ENCODE measurements around the gene ARHGEF6. TPM values are rescaled to one million over a fixed set of nuclear protein-coding genes. Genes with fewer than 3 reads are reported as not detected.
A peak's percentile ranks its signal among the peaks of the same experiment; 100 is the strongest.
"Not testable (repeated sequence)": the region's sequence is repeated elsewhere in the genome, so short reads cannot be mapped to it uniquely, and the experiment has no call there.

Gene ARHGEF6
- total RNA-seq, 1 experiment from 2014 or later = 19.2 TPM

GRCh38 chrX:136806891-136807410 is 26.2 kb upstream of the ARHGEF6 start:
- no peak for DNase-seq (ENCODE audit: low read depth in 1 of 2, low spot score in 2 of 2)
- no peaks in the 10 kb centered on the region for H3K36me3 ChIP-seq
- no peaks in the 10 kb centered on the region for H3K9me3 ChIP-seq (replicated peaks)
- no peak overlapping the region for H3K4me3 ChIP-seq
- H3K27ac ChIP-seq = no peak overlapping the region
- no peaks in the 10 kb centered on the region for H3K27me3 ChIP-seq (replicated peaks)
- no peaks in the 10 kb centered on the region for H3K4me1 ChIP-seq (replicated peaks)

DNA sequence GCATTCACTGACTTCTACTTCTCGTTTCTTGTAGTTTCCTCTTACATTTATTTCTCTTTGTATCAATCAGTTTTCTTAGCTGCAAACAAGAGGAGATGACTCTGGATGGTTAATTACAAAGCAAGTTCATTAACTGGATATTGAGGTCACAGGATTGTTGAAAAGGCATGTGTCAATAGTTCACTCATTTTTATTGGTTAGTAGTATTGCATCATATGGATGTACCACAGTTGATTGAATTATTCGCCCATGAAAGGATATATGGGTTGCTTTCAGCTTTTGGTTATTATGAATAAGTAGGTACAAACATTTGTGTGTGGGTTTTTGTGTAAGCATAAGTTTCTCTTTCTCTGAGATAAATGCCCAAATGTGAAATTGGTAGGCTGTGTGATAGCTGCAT is 21.8 kb upstream of the ARHGEF6 start:
- H3K4me3 ChIP-seq = no peak overlapping the region
- no peaks in the 10 kb centered on the region for H3K9me3 ChIP-seq (replicated peaks)
- no peaks in the 10 kb centered on the region for H3K36me3 ChIP-seq
- no peaks in the 10 kb centered on the region for H3K4me1 ChIP-seq (replicated peaks)
- no peaks in the 10 kb centered on the region for H3K27me3 ChIP-seq (replicated peaks)
- no peak for DNase-seq (ENCODE audit: low read depth in 1 of 2, low spot score in 2 of 2)
- no peak overlapping the region for H3K27ac ChIP-seq

GRCh38 chrX:136797787-136798186 is 17.1 kb upstream of the ARHGEF6 start:
- DNase-seq (ENCODE audit: low read depth in 1 of 2, low spot score in 2 of 2) = no peak
- H3K4me3 ChIP-seq = no peak overlapping the region
- no peaks in the 10 kb centered on the region for H3K36me3 ChIP-seq
- H3K27me3 ChIP-seq (replicated peaks) = no peaks in the 10 kb centered on the region
- no peaks in the 10 kb centered on the region for H3K9me3 ChIP-seq (replicated peaks)
- H3K27ac ChIP-seq = no peak overlapping the region
- H3K4me1 ChIP-seq (replicated peaks) = no peaks in the 10 kb centered on the region

DNA sequence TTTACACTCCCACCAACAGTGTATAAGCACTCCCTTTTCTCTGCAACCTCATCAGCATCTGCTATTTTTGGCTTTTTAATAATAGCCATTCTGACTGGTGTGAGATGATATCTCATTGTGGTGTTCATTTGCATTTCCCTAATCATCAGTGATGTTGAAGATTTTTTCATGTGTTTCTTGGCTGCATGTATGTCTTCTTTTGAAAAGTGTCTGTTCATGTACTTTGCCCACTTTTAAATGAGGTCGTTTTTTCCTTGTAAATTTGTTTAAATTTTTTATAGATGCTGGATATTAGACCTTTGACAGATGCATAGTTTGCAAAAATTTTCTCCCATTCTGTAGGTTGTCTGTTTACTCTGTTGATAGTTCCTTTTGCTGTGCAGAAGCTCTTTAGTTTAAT is 14.4 kb upstream of the ARHGEF6 start:
- not testable (repeated sequence) for H3K9me3 ChIP-seq (replicated peaks); H3K4me3 ChIP-seq; H3K36me3 ChIP-seq; H3K4me1 ChIP-seq (replicated peaks); DNase-seq (ENCODE audit: low read depth in 1 of 2, low spot score in 2 of 2); H3K27ac ChIP-seq; H3K27me3 ChIP-seq (replicated peaks)

DNA sequence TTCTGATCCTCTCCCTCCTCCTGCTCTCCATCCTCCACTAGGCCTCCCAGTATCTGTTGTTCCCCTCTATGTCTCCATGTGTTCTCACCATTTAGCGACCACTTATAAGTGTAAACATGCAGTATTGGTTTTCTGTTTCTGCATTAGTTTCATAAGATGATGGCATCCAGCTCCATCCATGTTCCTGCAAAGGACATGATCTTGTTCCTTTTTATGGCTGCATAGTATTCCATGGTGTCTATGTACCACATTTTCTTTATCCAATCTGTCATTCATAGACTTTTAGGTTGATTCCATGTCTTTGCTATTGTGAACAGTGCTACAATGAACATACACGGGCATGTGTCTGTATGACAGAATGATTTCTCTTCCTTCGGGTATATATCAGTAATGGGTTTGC is 13.9 kb upstream of the ARHGEF6 start:
- not testable (repeated sequence) for H3K36me3 ChIP-seq; H3K27ac ChIP-seq; DNase-seq (ENCODE audit: low read depth in 1 of 2, low spot score in 2 of 2); H3K4me1 ChIP-seq (replicated peaks); H3K4me3 ChIP-seq; H3K27me3 ChIP-seq (replicated peaks); H3K9me3 ChIP-seq (replicated peaks)

GRCh38 chrX:136794080-136794479 is 13.3 kb upstream of the ARHGEF6 start:
- Histone ChIP-seq H3K27ac (no peak overlapping the region), H3K27me3 (replicated peaks) (no peaks in the 10 kb centered on the region), H3K9me3 (replicated peaks) (no peaks in the 10 kb centered on the region), H3K4me3 (no peak overlapping the region), H3K4me1 (replicated peaks) (no peaks in the 10 kb centered on the region), H3K36me3 (no peaks in the 10 kb centered on the region)
- DNase-seq (ENCODE audit: low read depth in 1 of 2, low spot score in 2 of 2) = no peak

GRCh38 chrX:136789856-136790255 is 9.1 kb upstream of the ARHGEF6 start:
- Histone ChIP-seq H3K4me3 (no peak overlapping the region), H3K27ac (no peak overlapping the region), H3K9me3 (replicated peaks) (no peaks in the 10 kb centered on the region), H3K27me3 (replicated peaks) (no peaks in the 10 kb centered on the region), H3K36me3 (no peaks in the 10 kb centered on the region), H3K4me1 (replicated peaks) (no peaks in the 10 kb centered on the region)
- no peak for DNase-seq (ENCODE audit: low read depth in 1 of 2, low spot score in 2 of 2)

GRCh38 chrX:136784231-136784630 is 3.5 kb upstream of the ARHGEF6 start:
- peaks cover 14% of the 10 kb centered on the region for H3K4me1 ChIP-seq (replicated peaks)
- H3K27ac ChIP-seq = no peak overlapping the region
- H3K9me3 ChIP-seq (replicated peaks) = no peaks in the 10 kb centered on the region
- no peak overlapping the region for H3K4me3 ChIP-seq
- H3K27me3 ChIP-seq (replicated peaks) = no peaks in the 10 kb centered on the region
- H3K36me3 ChIP-seq = no peaks in the 10 kb centered on the region
- DNase-seq (ENCODE audit: low read depth in 1 of 2, low spot score in 2 of 2) = no peak

GRCh38 chrX:136783159-136783558 is 2.4 kb upstream of the ARHGEF6 start:
- no peak for DNase-seq (ENCODE audit: low read depth in 1 of 2, low spot score in 2 of 2)
- Histone ChIP-seq H3K27ac (no peak overlapping the region), H3K36me3 (no peaks in the 10 kb centered on the region), H3K9me3 (replicated peaks) (no peaks in the 10 kb centered on the region), H3K27me3 (replicated peaks) (no peaks in the 10 kb centered on the region), H3K4me1 (replicated peaks) (peaks cover 19% of the 10 kb centered on the region), H3K4me3 (no peak overlapping the region)

GRCh38 chrX:136781180-136781797 is 557 bp upstream of the ARHGEF6 start:
- no peaks in the 10 kb centered on the region for H3K27me3 ChIP-seq (replicated peaks)
- DNase-seq (ENCODE audit: low read depth in 1 of 2, low spot score in 2 of 2) = peak in 1 of 2 experiments; percentile 20
- no peaks in the 10 kb centered on the region for H3K36me3 ChIP-seq
- H3K4me3 ChIP-seq = peak overlapping the region; percentile 26
- H3K27ac ChIP-seq = no peak overlapping the region
- no peaks in the 10 kb centered on the region for H3K9me3 ChIP-seq (replicated peaks)
- H3K4me1 ChIP-seq (replicated peaks) = peaks cover 19% of the 10 kb centered on the region

DNA sequence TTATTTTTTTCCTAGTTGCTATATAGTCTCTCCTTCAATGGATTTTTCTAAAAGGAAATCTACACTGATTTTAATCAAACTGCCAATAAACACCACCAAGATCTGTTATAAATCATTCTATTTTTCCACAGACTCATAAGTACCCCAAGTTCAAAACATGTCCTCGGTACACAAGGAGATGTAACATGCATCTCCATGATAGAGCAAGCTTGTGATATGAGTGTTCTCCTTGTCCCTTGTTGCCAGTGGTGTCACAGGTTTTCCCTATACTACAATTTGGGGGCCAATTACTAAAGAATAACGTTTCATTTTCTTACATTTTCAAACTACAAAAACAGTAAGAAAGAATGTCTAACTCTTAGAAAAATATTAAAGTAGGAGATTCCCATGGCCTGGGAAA is 491 bp downstream of the ARHGEF6 start:
- Histone ChIP-seq H3K4me1 (replicated peaks) (peaks cover 19% of the 10 kb centered on the region), H3K9me3 (replicated peaks) (no peaks in the 10 kb centered on the region), H3K36me3 (no peaks in the 10 kb centered on the region), H3K27ac (peak overlapping the region; percentile 21; the same call in 1 of the 2 replicates), H3K27me3 (replicated peaks) (no peaks in the 10 kb centered on the region), H3K4me3 (peak overlapping the region; percentile 26)
- DNase-seq (ENCODE audit: low read depth in 1 of 2, low spot score in 2 of 2) = peak in 1 of 2 experiments; percentile 18

DNA sequence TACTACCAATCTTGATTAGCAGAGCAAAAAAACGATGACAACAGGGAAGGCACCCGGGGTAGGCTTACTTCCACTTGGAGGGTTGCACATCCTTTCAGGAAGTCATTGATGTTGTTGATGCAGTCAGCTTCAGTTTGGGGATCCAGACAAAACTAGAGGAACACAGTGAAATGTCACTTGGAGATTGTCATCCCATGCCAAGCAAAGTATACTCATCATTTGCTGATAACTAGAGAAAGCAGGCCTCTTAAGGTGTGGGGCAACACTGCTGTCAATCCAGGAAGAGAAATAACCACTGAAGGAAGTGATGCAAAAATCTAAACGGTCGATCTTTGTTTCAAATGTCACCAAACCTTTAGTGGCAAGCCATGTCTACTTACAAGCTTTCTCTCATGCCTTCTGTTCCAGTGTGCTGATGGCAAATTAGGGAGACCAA is 1.4 kb downstream of the ARHGEF6 start:
- Histone ChIP-seq H3K4me1 (replicated peaks) (peaks cover 19% of the 10 kb centered on the region), H3K27me3 (replicated peaks) (no peaks in the 10 kb centered on the region), H3K27ac (peak overlapping the region; percentile 35), H3K4me3 (no peak overlapping the region), H3K36me3 (no peaks in the 10 kb centered on the region), H3K9me3 (replicated peaks) (no peaks in the 10 kb centered on the region)
- peak in 1 of 2 experiments; percentile 7 for DNase-seq (ENCODE audit: low read depth in 1 of 2, low spot score in 2 of 2)

GRCh38 chrX:136778916-136779315 is 1.8 kb downstream of the ARHGEF6 start:
- Histone ChIP-seq H3K4me1 (replicated peaks) (peaks cover 19% of the 10 kb centered on the region), H3K4me3 (no peak overlapping the region), H3K36me3 (no peaks in the 10 kb centered on the region), H3K9me3 (replicated peaks) (no peaks in the 10 kb centered on the region), H3K27me3 (replicated peaks) (no peaks in the 10 kb centered on the region), H3K27ac (no peak overlapping the region)
- DNase-seq (ENCODE audit: low read depth in 1 of 2, low spot score in 2 of 2) = no peak

GRCh38 chrX:136778020-136778419 is 2.7 kb downstream of the ARHGEF6 start:
- Histone ChIP-seq H3K4me1 (replicated peaks) (peaks cover 19% of the 10 kb centered on the region), H3K9me3 (replicated peaks) (no peaks in the 10 kb centered on the region), H3K36me3 (no peaks in the 10 kb centered on the region), H3K27me3 (replicated peaks) (no peaks in the 10 kb centered on the region), H3K27ac (no peak overlapping the region), H3K4me3 (no peak overlapping the region)
- no peak for DNase-seq (ENCODE audit: low read depth in 1 of 2, low spot score in 2 of 2)

DNA sequence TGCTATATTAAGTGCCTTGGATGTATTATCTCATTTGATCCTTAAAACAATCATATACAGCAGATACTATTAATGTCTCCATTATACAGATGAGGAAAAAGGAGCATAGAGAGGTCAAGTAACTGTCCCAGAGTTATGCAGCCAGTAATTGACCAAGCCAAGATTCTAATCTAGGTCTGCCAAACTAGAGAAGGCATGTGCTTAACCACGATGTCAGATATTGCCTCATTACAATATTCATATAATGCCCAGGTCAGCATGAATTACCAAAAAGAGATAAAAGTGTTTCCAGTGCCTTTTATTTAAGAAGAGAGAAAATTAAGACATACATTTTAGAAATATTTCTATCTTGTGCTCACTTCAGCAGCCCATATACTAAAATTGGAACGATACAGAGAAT is 7.1 kb downstream of the ARHGEF6 start:
- Histone ChIP-seq H3K9me3 (replicated peaks) (no peaks in the 10 kb centered on the region), H3K27ac (no peak overlapping the region), H3K36me3 (no peaks in the 10 kb centered on the region), H3K27me3 (replicated peaks) (no peaks in the 10 kb centered on the region), H3K4me1 (replicated peaks) (peaks cover 2% of the 10 kb centered on the region), H3K4me3 (no peak overlapping the region)
- DNase-seq (ENCODE audit: low read depth in 1 of 2, low spot score in 2 of 2) = no peak

Data from SJSA1 (cell line).